HG03521 (cell line): ENCODE results near the gene FBXL13.
"Not testable (repeated sequence)": the region's sequence is repeated elsewhere in the genome, so short reads cannot be mapped to it uniquely, and the experiment has no call there.

Experiments
- ATAC-seq: cut with Tn5 transposase; IDR thresholded peaks from one replicate; pipeline ENCODE4 v1.9.1; 2021; ENCODE audit warnings: mild to moderate bottlenecking, moderate library complexity; ENCODE audit not compliant: unreplicated experiment

FBXL13 gene

DNA sequence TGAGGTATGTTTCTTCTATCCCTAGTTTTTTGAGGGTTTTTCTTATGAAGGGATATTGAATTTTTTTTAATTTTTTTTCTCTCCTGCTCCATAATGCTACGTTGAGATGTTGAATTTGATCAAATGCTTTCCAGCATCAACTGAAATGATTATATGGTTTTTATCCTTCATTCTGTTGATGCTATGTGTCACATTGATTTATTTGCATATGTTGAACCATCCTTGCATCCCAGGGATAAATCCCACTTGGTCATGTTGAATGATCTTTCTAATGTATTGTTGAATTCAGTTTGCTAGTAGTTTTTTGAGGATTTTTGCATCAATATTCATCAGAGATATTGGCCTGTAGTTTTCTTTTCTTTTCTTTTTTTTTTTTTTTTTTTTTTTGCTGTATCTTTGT, 171.0 kb downstream of the FBXL13 start:
- ATAC-seq = not testable (repeated sequence)

- ATAC-seq = not testable (repeated sequence)
Observed at GRCh38 chr7:102902052-102902451, 172.5 kb downstream of the FBXL13 start.

GRCh38 chr7:102898532-102898859, 176.1 kb downstream of the FBXL13 start:
- no peak for ATAC-seq

DNA sequence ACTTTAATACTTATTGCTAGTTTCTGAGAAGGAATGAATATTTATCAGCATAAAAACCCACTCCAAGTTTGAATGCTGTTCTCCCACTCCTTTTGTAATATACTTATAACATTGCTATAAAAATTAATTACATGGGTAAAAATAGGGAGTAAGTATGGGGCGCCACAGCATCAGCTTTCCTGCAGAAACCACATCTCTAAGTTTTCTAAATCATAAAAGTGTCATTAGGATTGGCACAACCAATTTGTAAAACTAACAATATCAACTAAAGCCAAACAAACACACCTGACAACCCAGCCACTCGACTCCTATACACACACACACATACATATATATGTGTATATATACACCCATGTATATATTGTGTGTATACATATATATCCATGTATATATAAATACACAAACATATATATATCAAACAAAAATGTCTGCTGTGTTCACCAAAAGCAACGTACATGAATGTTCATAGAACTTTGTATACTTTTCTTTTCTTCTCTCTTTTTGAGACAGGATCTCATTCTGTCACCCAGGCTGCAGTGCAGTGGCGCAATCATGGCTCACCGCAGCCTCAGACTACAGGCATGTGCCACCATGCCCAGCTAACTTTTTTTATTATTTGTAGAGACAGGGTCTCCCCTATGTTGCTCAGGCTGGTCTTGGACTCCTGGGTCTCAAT, 176.6 kb downstream of the FBXL13 start:
- no peak for ATAC-seq

- no peak for ATAC-seq
Observed at GRCh38 chr7:102897211-102897631, 177.4 kb downstream of the FBXL13 start.

DNA sequence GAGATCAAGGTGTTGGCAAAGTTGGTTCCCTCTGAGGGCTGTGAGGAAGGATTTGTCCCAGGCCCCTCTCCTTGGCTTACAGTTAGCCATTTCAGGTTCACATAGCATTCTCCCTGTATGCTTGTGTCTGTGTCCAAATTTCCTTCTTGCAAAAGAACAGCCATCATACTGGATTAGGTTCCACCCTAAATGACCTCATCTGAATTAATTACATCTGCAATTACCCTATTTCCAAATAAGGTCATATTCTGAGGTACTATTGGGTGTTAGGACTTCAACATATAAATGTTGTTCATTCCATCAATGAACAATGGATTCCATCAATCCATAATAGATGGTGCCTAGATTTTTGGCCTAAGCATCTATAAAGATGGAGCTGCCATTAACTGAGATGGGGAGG, 178.0 kb downstream of the FBXL13 start:
- ATAC-seq = no peak

DNA sequence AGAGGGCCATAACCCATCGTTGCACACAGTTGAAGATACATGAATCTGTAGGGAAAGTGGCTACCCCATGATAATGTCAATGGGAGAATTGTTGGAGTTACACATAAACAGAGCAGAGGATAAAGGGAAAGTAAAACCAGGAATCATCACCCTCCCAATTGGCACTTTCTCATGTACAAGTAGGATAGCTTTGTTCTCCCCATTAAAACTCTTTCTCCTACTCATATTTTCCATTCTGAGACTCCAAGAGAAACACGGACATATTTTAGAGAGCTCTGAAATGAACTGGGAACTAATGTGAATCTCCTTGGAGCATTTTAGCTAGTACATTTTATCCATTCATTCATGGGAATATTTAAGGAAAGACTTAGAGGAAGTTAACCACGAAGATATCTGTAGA, 179.0 kb downstream of the FBXL13 start:
- no peak for ATAC-seq

- no peak for ATAC-seq
Observed at GRCh38 chr7:102892631-102893278, 181.8 kb downstream of the FBXL13 start.

DNA sequence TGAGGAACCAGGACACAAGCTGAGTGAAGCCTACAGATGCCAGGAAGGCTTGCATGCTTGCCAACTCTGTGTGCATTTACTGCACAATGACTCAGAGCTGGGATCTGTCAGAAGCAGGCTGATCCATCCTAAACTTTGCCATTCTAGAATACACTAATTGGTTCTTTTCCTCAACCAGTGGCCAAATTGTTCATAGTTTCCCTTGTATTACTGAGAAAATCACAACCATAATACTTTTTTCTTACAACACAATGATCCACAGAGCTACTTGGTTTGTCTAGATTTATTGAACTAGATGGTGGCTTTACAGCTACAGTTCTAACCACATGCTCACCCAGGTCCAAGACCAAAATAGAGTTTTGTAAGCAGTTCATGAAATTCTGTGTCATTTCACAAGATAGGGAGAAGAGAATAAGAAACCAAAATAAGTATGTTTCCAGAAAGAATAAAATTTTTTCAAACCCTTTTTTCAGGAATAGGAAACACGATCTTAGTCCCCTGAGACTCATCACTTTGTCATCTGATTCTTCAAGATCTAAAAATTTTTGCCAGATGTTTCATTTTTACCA, 182.8 kb downstream of the FBXL13 start:
- no peak for ATAC-seq

DNA sequence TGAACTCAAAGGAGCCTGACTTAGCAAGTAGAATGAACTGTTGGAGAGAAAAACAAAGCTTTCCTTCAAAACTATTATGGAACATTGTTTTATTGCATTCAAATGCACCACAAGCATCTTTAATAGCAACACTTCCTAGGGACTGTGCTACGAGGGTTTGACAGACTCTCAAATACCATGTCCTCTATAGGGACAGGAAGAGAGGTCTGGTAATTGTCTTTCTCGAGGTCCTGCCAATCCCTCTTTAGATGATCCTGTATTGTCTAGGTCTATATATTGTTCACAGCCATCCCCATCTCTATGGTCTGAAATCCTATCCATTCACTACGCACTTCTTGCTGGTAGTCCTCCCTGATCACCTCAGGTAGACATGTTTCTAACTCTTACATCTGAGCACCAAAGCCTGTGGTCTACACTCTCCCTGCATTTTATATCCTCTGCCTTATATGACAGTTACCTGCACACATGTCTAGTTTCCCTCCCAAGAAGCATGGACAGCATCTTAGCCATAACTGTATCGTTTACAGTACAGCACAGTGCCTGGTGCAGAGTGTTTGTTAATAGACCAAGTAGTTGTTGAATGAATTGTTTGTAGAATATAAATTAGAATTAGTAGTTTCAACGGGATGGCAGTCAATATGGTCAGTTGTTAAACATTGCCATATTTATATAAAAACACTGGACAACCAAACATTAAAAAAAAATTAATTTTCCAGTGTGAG, 183.5 kb downstream of the FBXL13 start:
- no peak for ATAC-seq

GRCh38 chr7:102890292-102890970, 184.2 kb downstream of the FBXL13 start:
- ATAC-seq = no peak

DNA sequence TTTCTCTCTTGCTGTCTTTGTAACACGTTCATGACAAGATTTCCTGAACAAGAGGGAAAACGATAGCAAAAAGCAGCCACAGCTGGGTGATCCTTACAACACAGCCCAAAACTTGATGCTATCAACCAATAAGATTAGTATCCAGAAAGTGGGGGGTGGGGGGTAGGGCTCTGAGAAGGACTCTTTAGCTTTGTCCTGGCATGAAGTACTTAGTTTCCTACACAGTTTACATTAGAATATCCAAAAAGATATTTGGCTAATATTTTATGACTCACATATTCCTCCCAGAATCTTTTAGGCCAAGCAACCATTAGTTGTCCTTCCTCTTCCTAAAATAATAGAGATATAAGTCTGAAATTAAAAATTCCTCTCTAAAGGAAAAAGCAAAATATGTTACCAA, 184.7 kb downstream of the FBXL13 start:
- no peak for ATAC-seq

DNA sequence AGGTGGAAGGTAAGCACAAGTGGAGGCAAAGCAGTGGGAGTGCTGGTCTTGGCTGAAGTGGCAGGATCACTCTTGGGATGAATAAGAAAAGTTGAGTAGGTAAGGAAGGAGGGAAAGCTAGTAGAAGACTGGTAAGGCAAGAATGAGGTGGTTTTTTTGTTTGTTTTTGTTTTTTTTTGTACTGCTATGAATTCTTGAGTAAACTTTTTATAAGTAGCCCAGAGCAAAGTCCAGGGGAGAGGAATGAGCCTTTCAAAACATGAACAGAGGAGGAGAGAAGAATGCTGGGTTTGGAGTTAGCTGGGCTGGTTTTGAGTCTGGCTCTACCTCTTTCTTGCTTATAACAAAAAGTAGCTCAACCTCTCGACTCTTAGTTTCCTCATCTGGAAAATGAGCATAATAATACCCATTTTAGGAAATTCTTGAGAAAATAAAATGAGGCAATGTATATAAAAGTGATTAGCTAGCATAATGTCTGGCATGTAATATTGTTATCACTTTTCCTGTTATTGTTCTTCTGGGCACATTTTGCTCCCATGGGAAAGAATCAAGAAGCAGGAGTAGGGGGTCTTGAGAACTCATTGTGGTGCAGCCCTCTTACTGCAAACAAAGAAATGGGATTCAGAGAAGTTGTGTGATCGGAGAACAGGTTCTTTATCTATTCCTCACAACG, 185.9 kb downstream of the FBXL13 start:
- ATAC-seq = no peak

DNA sequence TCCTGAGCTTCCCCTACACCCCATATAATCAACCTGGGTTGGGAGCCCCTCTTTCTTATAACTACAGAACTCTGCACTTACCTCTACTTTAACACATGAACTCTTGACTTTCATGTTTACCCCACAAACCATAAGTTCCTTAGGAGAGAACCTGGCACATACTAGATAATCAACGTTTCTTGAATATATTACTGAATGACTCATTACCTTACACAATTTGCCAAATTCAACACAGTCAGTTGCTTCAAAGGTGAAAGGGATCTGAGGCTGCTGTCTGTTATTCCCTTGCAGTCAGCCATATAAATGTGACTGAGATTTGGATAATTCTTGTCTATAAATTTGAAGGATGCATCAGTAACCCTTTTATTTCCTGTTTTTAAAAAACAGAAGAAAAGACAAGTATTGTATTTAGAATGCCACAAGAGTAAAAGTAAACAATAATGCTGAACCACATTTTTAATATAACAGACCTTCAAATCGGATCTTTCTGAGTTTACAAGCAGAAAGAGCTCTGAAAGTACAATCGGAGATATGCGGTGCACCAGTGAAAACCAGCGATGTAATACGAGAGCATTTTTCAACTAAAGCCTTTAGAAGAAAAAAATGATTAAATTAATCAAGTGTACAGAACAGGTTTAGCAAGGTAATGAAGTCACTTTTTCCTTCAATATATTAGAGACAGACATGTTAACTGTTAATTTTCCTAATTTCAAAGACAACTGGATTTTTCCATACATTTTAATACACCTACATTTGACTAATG, 191.3 kb downstream of the FBXL13 start:
- ATAC-seq = no peak

DNA sequence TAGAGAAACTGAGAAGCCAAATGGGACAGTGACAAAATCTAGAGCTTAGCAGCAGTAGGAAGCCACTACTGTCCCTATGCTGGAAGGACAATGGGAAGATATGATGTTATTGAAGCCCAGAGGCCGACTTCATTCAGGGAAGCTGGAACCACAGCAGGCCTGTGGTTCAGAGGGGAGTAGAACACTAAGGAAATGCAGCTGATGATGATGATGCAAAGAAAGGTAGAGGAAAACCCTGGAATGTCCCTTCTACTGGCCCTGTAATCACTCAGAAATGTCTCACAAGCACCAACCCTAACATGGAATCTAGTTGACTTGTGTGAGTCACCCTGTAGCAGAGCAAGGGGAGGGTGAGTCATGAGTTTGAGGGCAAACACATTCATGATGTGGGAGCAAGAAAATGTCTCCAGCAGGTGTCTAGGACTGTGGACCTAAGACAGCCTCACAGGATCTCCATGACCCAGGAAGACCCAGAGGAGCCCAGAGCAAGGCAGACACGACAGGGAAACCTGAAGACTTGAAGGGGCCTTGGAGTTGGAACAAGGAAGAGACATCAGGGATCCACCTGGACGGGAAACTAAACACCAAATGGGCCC, 198.8 kb downstream of the FBXL13 start:
- ATAC-seq = no peak

GRCh38 chr7:102874966-102875365, 199.6 kb downstream of the FBXL13 start:
- ATAC-seq = no peak

GRCh38 chr7:102874166-102874829, 200.3 kb downstream of the FBXL13 start:
- ATAC-seq = peak; percentile 99

DNA sequence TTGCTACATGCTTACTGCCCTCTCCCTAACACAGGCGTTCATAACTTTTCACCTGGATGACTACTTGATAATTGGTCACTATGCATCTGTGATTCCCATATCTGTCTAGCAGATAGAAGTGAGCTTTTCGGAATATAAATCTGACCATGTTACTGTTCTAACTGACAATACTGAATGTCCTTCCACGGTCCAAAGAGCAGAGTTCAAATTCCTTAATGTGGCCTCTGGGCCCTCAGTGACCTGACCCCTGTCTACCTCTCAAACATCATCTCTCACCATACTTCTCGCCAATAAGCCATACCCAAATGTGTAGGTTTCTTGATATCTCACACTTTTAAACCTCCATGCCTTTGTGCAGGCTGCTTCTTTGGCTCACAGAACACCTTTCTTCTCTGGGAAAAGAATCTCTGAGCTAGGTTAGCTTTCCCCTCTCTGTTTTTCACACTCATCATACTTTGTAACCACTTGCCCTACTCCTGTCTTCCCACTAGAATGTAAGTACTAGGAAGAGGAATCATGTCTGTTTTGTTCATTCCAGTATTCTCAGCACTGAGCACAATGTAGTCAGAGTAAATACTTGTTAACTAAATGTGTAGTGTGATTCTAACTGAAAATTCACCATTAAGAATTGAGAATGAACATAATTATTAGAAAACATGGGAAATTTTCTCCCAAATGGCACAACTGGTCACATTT, 201.0 kb downstream of the FBXL13 start:
- peak; percentile 27 for ATAC-seq
